ENCODE measurements around the gene PTPN13. TPM values are rescaled to one million over a fixed set of nuclear protein-coding genes. Genes with fewer than 3 reads are reported as not detected.

PTPN13 gene
- total and polyA plus RNA-seq, 2 donors from 2014 or later = 10.2 to 62.3 TPM

DNA sequence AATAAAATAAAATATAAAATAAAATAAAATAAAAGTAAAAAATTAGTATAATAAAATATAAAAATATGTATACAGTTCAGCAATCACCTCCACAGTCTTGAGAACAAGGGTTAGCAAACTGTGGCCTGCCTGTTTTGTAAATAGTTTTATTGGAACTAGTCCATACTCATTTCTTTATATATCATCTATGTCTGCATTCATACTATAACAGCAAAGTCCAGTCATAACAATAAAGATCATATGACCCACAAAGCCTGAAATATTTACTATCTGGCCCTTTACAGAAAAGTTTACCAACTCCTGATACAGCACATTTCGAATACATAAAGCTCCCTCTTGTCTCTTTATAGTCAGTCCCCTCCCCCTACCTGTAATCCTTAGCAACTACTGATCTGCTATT is 143.1 kb downstream of the PTPN13 start:
- no peak overlapping the region for H3K9ac ChIP-seq (ENCODE audit: low read length in 3 of 3)
- intact Hi-C loops (cut with DNase I) = no loop called here
- peaks cover 0 to 12% (median 2%) of the 10 kb centered on the region in 3 donors for H3K4me1 ChIP-seq (ENCODE audit: control insufficient read depth in 2 of 3, insufficient read depth in 2 of 3, low read depth in 1 of 3, low read length in 3 of 3)
- no peaks in the 10 kb centered on the region for H3K27me3 ChIP-seq (ENCODE audit: control insufficient read depth, insufficient read depth, low read length)
- H3K9me3 ChIP-seq (ENCODE audit: control insufficient read depth in 2 of 3, insufficient read depth in 1 of 3, low read length in 3 of 3) = peaks cover 0 to 6% (median 0%) of the 10 kb centered on the region in 3 donors
- TF ChIP-seq, protein P1, sequence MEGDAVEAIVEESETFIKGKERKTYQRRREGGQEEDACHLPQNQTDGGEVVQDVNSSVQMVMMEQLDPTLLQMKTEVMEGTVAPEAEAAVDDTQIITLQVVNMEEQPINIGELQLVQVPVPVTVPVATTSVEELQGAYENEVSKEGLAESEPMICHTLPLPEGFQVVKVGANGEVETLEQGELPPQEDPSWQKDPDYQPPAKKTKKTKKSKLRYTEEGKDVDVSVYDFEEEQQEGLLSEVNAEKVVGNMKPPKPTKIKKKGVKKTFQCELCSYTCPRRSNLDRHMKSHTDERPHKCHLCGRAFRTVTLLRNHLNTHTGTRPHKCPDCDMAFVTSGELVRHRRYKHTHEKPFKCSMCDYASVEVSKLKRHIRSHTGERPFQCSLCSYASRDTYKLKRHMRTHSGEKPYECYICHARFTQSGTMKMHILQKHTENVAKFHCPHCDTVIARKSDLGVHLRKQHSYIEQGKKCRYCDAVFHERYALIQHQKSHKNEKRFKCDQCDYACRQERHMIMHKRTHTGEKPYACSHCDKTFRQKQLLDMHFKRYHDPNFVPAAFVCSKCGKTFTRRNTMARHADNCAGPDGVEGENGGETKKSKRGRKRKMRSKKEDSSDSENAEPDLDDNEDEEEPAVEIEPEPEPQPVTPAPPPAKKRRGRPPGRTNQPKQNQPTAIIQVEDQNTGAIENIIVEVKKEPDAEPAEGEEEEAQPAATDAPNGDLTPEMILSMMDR (IDR thresholded peaks at IDR 0.05; ENCODE audit: borderline replicate concordance, extremely low read depth, insufficient read depth) = no peak
- peaks cover 3 to 12% (median 5%) of the 10 kb centered on the region in 3 donors for H3K36me3 ChIP-seq (ENCODE audit: control insufficient read depth in 2 of 3, insufficient read depth in 3 of 3, low read length in 3 of 3)
- H3K4me3 ChIP-seq (ENCODE audit: low read length in 3 of 3) = no peak overlapping the region
- DNase-seq = no peak
- no peak overlapping the region for H3K27ac ChIP-seq (ENCODE audit: low read depth in 2 of 2, low read length in 2 of 2)
- peak; percentile 21 for FAIRE-seq

DNA sequence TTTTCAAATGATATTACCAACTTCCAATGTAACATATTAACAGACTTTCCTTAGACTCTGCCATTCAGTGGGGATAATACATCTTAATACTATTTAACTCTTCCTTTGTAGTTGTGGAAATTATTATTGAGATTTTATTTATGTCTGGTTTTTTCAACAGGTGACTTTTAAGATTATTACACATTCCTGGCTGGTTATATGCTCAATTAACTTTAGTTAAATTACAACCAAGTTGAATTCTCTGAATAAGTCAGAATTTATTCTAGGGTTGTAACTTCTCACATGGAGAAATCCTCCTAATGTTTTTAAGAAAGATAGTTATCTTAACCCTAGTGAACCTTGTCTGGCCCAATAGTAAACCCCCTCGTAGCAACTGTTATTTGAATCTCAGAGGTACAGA is 147.7 kb downstream of the PTPN13 start:
- Histone ChIP-seq H3K4me3 (ENCODE audit: low read length in 3 of 3) (no peak overlapping the region), H3K36me3 (ENCODE audit: control insufficient read depth in 2 of 3, insufficient read depth in 3 of 3, low read length in 3 of 3) (peaks cover 5 to 11% (median 10%) of the 10 kb centered on the region in 3 donors), H3K9me3 (ENCODE audit: control insufficient read depth in 2 of 3, insufficient read depth in 1 of 3, low read length in 3 of 3) (peaks cover 0 to 6% (median 0%) of the 10 kb centered on the region in 3 donors), H3K27me3 (ENCODE audit: control insufficient read depth, insufficient read depth, low read length) (no peaks in the 10 kb centered on the region), H3K4me1 (ENCODE audit: control insufficient read depth in 2 of 3, insufficient read depth in 2 of 3, low read depth in 1 of 3, low read length in 3 of 3) (peaks cover 0 to 18% (median 4%) of the 10 kb centered on the region in 3 donors), H3K9ac (ENCODE audit: low read length in 3 of 3) (no peak overlapping the region), H3K27ac (ENCODE audit: low read depth in 2 of 2, low read length in 2 of 2) (peak overlapping the region; percentile 45 to 53)
- DNase-seq (peak in 2 of 5 donors; percentile 60 to 61), FAIRE-seq (peak; percentile 83)
- intact Hi-C loops (cut with DNase I) = no loop called here
- TF ChIP-seq, protein P1 (IDR thresholded peaks at IDR 0.05; ENCODE audit: borderline replicate concordance, extremely low read depth, insufficient read depth) = no peak

DNA sequence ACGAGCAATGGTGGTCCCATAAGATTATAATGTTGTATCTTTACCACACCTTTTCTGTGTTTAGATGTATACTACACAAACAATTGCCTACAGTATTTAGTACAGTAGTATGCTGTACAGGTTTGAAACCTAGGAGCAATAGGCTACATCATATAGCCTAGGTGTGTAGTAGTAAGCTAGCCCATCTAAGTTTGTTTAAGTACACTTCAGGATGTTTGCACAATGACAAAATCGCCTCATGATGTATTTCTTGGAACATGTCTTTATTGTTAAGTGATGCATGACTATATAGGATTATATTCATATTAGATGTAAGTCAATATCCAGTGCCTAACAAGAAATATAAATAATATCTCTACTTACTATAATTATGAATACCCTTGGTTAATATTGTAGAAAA is 150.5 kb downstream of the PTPN13 start:
- intact Hi-C loops (cut with DNase I) = no loop called here
- no peak for DNase-seq
- no peak overlapping the region for H3K4me3 ChIP-seq (ENCODE audit: low read length in 3 of 3)
- peaks cover 6 to 10% (median 9%) of the 10 kb centered on the region in 3 donors for H3K36me3 ChIP-seq (ENCODE audit: control insufficient read depth in 2 of 3, insufficient read depth in 3 of 3, low read length in 3 of 3)
- no peak overlapping the region for H3K9ac ChIP-seq (ENCODE audit: low read length in 3 of 3)
- TF ChIP-seq, protein P1 (IDR thresholded peaks at IDR 0.05; ENCODE audit: borderline replicate concordance, extremely low read depth, insufficient read depth) = no peak
- peaks cover 0 to 6% (median 0%) of the 10 kb centered on the region in 3 donors for H3K9me3 ChIP-seq (ENCODE audit: control insufficient read depth in 2 of 3, insufficient read depth in 1 of 3, low read length in 3 of 3)
- no peaks in the 10 kb centered on the region for H3K27me3 ChIP-seq (ENCODE audit: control insufficient read depth, insufficient read depth, low read length)
- H3K27ac ChIP-seq (ENCODE audit: low read depth in 2 of 2, low read length in 2 of 2) = no peak overlapping the region
- peaks cover 0 to 18% (median 4%) of the 10 kb centered on the region in 3 donors for H3K4me1 ChIP-seq (ENCODE audit: control insufficient read depth in 2 of 3, insufficient read depth in 2 of 3, low read depth in 1 of 3, low read length in 3 of 3)
- FAIRE-seq = no peak

DNA sequence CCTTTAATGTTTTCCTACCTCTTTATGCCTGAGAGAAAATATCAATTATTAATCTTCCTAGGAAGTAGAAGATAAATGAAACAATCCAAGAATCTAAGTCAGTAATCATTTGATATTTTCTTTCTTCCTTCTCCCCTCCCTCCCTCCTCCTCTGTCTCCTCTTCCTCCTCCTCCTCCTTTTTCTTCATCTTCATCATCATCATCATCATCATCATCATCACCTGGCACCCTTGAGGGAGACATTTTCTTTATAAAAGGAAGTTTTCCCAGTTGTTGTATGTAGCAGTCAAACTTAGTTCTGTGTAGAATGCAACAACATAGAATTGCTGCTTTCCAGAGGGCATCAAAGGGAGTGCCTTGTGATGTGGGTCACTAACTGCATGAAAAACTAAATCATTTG is 155.0 kb downstream of the PTPN13 start:
- Histone ChIP-seq H3K4me3 (ENCODE audit: low read length in 3 of 3) (no peak overlapping the region), H3K9ac (ENCODE audit: low read length in 3 of 3) (no peak overlapping the region), H3K4me1 (ENCODE audit: control insufficient read depth in 2 of 3, insufficient read depth in 2 of 3, low read depth in 1 of 3, low read length in 3 of 3) (no peaks in the 10 kb centered on the region), H3K27me3 (ENCODE audit: control insufficient read depth, insufficient read depth, low read length) (no peaks in the 10 kb centered on the region), H3K9me3 (ENCODE audit: control insufficient read depth in 2 of 3, insufficient read depth in 1 of 3, low read length in 3 of 3) (no peaks in the 10 kb centered on the region), H3K27ac (ENCODE audit: low read depth in 2 of 2, low read length in 2 of 2) (no peak overlapping the region), H3K36me3 (ENCODE audit: control insufficient read depth in 2 of 3, insufficient read depth in 3 of 3, low read length in 3 of 3) (peaks cover 2 to 18% (median 8%) of the 10 kb centered on the region in 3 donors)
- intact Hi-C loops (cut with DNase I) = no loop called here
- TF ChIP-seq, protein P1 (IDR thresholded peaks at IDR 0.05; ENCODE audit: borderline replicate concordance, extremely low read depth, insufficient read depth) = no peak
- no peak for FAIRE-seq
- no peak for DNase-seq

Measured in kidney (tissue), 14 donors.